AG09319 (cell line): ENCODE measurements around the gene PMAIP1.

Experiments
- DNase-seq: peaks from one replicate; pipeline ENCODE4 v3.0.0-alpha.2; 2010; ENCODE audit warnings: low read depth; ENCODE audit errors: extremely low read depth
- CTCF ChIP-seq: IDR thresholded peaks from 2 replicates; pipeline ENCODE4 v1.5.1; 2011; ENCODE audit warnings: low read depth, mild to moderate bottlenecking, inconsistent platforms, low read length, moderate library complexity

PMAIP1 gene

GRCh38 chr18:59928201-59928600 is 28.4 kb downstream of the PMAIP1 start:
- TF ChIP-seq CTCF = no peak

GRCh38 chr18:59929621-59930295 is 30.0 kb downstream of the PMAIP1 start:
- DNase-seq = no peak
- TF ChIP-seq CTCF = no peak

More at GRCh38 chr18:59928201-59928600, 28.4 kb downstream of the PMAIP1 start:
- no peak for DNase-seq

GRCh38 chr18:59932401-59932800 is 32.6 kb downstream of the PMAIP1 start:
- TF ChIP-seq CTCF = no peak
- DNase-seq = no peak

- no peak for DNase-seq
- TF ChIP-seq CTCF = no peak
Observed at GRCh38 chr18:59938676-59939075, 38.9 kb downstream of the PMAIP1 start.

- no peak for DNase-seq
- TF ChIP-seq CTCF = no peak
Observed at GRCh38 chr18:59939127-59939526, 39.3 kb downstream of the PMAIP1 start.

GRCh38 chr18:59940068-59940467 is 40.3 kb downstream of the PMAIP1 start:
- DNase-seq = no peak
- no peak for TF ChIP-seq CTCF

GRCh38 chr18:59941331-59941730 is 41.5 kb downstream of the PMAIP1 start:
- no peak for TF ChIP-seq CTCF
- DNase-seq = no peak
